Lower lobe of right lung (tissue), 2 donors: ENCODE data around the gene RCAN3. TPM values are rescaled to one million over a fixed set of nuclear protein-coding genes. Genes with fewer than 3 reads are reported as not detected.
"Not testable (repeated sequence)": the region's sequence is repeated elsewhere in the genome, so short reads cannot be mapped to it uniquely, and the experiment has no call there.

Source experiments
- ATAC-seq, 2 donors: fragments of 200-7000 bp; cut with Tn5 transposase; one replicate each; pipeline ENCODE4 v1.9.1; 2020 to 2022; ENCODE audit warnings: mild to moderate bottlenecking in 2 of 2, moderate library complexity in 2 of 2
- DNase-seq: peaks from one replicate; pipeline ENCODE4 v3.0.0-alpha.2; 2020
- H3K27ac ChIP-seq: fragments of 200-600 bp; one replicate; pipeline ENCODE4 v1.8.0; 2022
- H3K27me3 ChIP-seq: fragments of 200-600 bp; one replicate; pipeline ENCODE4 v1.8.0; 2022; ENCODE audit warnings: low read depth
- H3K36me3 ChIP-seq: fragments of 200-600 bp; one replicate; pipeline ENCODE4 v1.8.0; 2022; ENCODE audit warnings: mild to moderate bottlenecking
- H3K4me1 ChIP-seq: fragments of 200-600 bp; one replicate; pipeline ENCODE4 v1.8.0; 2022
- H3K4me3 ChIP-seq: fragments of 200-600 bp; one replicate; pipeline ENCODE4 v1.8.0; 2022; ENCODE audit warnings: mild to moderate bottlenecking
- H3K9me3 ChIP-seq: fragments of 200-600 bp; one replicate; pipeline ENCODE4 v1.8.0; 2022
- CTCF ChIP-seq: fragments of 200-600 bp; IDR thresholded peaks from one replicate; pipeline ENCODE4 v1.8.0; 2022; ENCODE audit warnings: antibody characterized with exemption, mild to moderate bottlenecking
- intact Hi-C: fragments of 100-400 bp; cut with DNase I; formaldehyde crosslinking; loops from one replicate; pipeline ENCODE4 v1.11.0; 2022
- total RNA-seq: library from RNA; stranded (reverse); fragmentation: NEBNext Ultra II Directional; extraction: Animal tissue kit (Norgen Biotek cat#: 25700); gene quantifications from one replicate; pipeline ENCODE4 v1.2.1, GENCODE V29; 2021
- donor health status: DM: no; HTN: yes; CAD: no; lungs with severe emphysema.

The RCAN3 gene
- total RNA-seq, 1 donor from 2014 or later: 16.7 TPM

DNA sequence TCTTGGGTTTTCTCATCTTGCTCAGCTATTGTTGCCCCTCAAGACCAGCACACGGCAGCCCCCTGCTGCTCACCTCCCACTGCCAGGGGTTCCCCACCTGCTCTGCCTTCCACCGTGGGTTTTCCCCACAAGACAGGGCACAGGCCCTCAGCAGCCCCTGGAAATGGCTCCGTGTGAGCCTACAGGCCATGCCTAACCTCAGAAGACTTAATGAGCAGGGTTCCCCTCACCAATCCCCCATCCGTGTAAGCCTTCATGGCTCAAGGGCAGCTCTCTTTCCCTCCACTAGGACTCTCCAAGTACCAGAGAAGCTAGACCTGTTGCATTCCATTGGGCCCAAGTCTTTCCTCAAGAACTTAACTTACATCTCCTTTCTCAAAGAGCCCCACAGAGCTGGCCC, 18.4 kb upstream of the RCAN3 start:
- H3K27ac ChIP-seq: no peak overlapping the region
- H3K36me3 ChIP-seq: no peaks in the 10 kb centered on the region
- no peak overlapping the region for H3K4me3 ChIP-seq
- intact Hi-C loops: no loop called here
- H3K27me3 ChIP-seq: no peaks in the 10 kb centered on the region
- peaks cover 4% of the 10 kb centered on the region for H3K4me1 ChIP-seq
- no peak for ATAC-seq
- no peaks in the 10 kb centered on the region for H3K9me3 ChIP-seq
- TF ChIP-seq CTCF: no peak
- DNase-seq: no peak

DNA sequence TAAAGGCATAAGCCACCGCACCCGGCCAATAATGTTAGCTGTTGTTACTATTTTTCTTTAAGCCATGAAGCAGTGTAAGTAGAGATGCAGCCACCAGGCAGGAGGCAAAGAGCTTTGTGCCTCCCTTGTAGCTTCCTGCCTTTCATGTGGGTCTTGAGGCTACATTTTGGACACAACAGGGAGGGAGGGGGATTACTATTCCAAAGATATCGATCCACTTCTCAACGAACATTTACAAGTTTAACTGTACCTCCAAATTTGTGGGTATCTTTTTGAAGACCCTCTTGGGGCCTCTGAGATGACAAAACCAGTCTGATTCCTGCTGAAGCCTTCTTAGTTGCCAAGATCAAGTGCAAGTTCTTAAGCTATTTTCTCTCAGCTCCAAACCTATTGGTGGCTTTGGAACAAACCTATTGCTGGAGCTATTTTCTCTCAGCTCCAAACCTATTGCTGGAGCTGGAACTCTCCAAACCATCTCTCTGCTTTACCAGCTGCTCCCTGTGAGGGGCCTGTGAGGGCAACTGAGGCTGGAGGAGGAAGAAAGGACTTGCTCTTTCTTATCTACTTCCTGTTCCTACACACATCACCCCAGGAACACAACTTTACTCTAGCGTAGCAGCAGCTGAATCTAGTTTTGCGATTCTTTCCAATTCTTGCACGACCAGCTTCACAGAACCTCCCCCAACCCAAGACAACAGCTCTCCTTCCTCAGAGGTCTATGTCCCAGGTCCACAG, 16.1 kb upstream of the RCAN3 start:
- ATAC-seq (no peak), DNase-seq (no peak)
- H3K27me3 ChIP-seq: no peaks in the 10 kb centered on the region
- intact Hi-C loops: no loop called here
- no peaks in the 10 kb centered on the region for H3K9me3 ChIP-seq
- H3K36me3 ChIP-seq: no peaks in the 10 kb centered on the region
- H3K27ac ChIP-seq: no peak overlapping the region
- peaks cover under 1% of the 10 kb centered on the region for H3K4me1 ChIP-seq
- TF ChIP-seq CTCF: no peak
- H3K4me3 ChIP-seq: no peak overlapping the region

GRCh38 chr1:24487455-24487854, 15.2 kb upstream of the RCAN3 start:
- H3K36me3 ChIP-seq: no peaks in the 10 kb centered on the region
- ATAC-seq: no peak
- H3K27ac ChIP-seq: no peak overlapping the region
- H3K4me3 ChIP-seq: no peak overlapping the region
- intact Hi-C loops: no loop called here
- H3K9me3 ChIP-seq: no peaks in the 10 kb centered on the region
- DNase-seq: no peak
- no peaks in the 10 kb centered on the region for H3K4me1 ChIP-seq
- H3K27me3 ChIP-seq: no peaks in the 10 kb centered on the region
- TF ChIP-seq CTCF: no peak

GRCh38 chr1:24488159-24488558, 14.5 kb upstream of the RCAN3 start:
- H3K27ac ChIP-seq, ATAC-seq, intact Hi-C loops, DNase-seq, H3K4me1 ChIP-seq, H3K36me3 ChIP-seq, H3K9me3 ChIP-seq, H3K4me3 ChIP-seq, H3K27me3 ChIP-seq: not testable (repeated sequence)

- Histone ChIP-seq H3K4me1 (no peaks in the 10 kb centered on the region), H3K27me3 (peaks cover 3% of the 10 kb centered on the region), H3K4me3 (no peak overlapping the region), H3K36me3 (no peaks in the 10 kb centered on the region), H3K9me3 (no peaks in the 10 kb centered on the region), H3K27ac (no peak overlapping the region)
- TF ChIP-seq CTCF: no peak
- intact Hi-C loops: no loop called here
- DNase-seq (no peak), ATAC-seq (no peak)
Measured at GRCh38 chr1:24489674-24490073, 13.0 kb upstream of the RCAN3 start.

- no peaks in the 10 kb centered on the region for H3K36me3 ChIP-seq
- peaks cover 3% of the 10 kb centered on the region for H3K27me3 ChIP-seq
- DNase-seq: no peak
- no peaks in the 10 kb centered on the region for H3K4me1 ChIP-seq
- H3K27ac ChIP-seq: no peak overlapping the region
- ATAC-seq: no peak
- no peak for TF ChIP-seq CTCF
- intact Hi-C loops: no loop called here
- H3K4me3 ChIP-seq: no peak overlapping the region
- no peaks in the 10 kb centered on the region for H3K9me3 ChIP-seq
Measured at GRCh38 chr1:24490101-24490781, 12.4 kb upstream of the RCAN3 start.
